SK-N-SH (cell line): ENCODE measurements around the gene PRAME. TPM values are rescaled to one million over a fixed set of nuclear protein-coding genes. Genes with fewer than 3 reads are reported as not detected.

Experiments
- CTCF ChIA-PET: fragments of 300-600, 350-600 bp; formaldehyde crosslinking; extraction: SDS; loops from one replicate; lab custom pipeline; 2021; lab: Yijun Ruan, JAX
- POLR2A ChIA-PET: fragments of 350-600 bp; sonication (Branson Sonifier 250); formaldehyde crosslinking; extraction: SDS; loops from one replicate; lab custom pipeline; 2020; ENCODE audit warnings: antibody characterized with exemption, inconsistent platforms; lab: Yijun Ruan, JAX
- DNase-seq: peaks from one replicate; pipeline ENCODE4 v3.0.0; 2012
- H2AFZ ChIP-seq: fragments of 200-600 bp; sonication (generic); 2 replicates; pipeline ENCODE4 v1.8.1; 2016; ENCODE audit warnings: antibody characterized with exemption, mild to moderate bottlenecking, low read depth
- H3F3A ChIP-seq: fragments of 200-600 bp; sonication (generic); replicated peaks from 2 replicates; pipeline ENCODE3; 2016; ENCODE audit warnings: antibody characterized with exemption, mild to moderate bottlenecking; ENCODE audit not compliant: insufficient read depth
- H3K27ac ChIP-seq, 2 experiments: fragments of 200-500 bp in 1 of 2; fragments of 200-600 bp in 1 of 2; sonication (Bioruptor generic) in 1 of 2; sonication (generic), shearing (Covaris generic) in 1 of 2; 2 replicates each; pipeline versions ENCODE4 v1.5.1 to v1.6.1; 2014 to 2016; ENCODE audit warnings: low read depth in 2 of 2, inconsistent platforms in 1 of 2, low read length in 1 of 2, mild to moderate bottlenecking in 1 of 2, mixed read lengths in 1 of 2
- H3K27me3 ChIP-seq: fragments of 200-600 bp; sonication (generic), shearing (Covaris generic); 2 replicates; pipeline ENCODE4 v1.6.1; 2016; ENCODE audit warnings: mixed run types; ENCODE audit not compliant: insufficient read depth
- H3K36me3 ChIP-seq, 2 experiments: fragments of 200-500 bp in 1 of 2; fragments of 200-600 bp in 1 of 2; sonication (Bioruptor generic) in 1 of 2; sonication (generic) in 1 of 2; replicated peaks in 1 of 2; 2 replicates each; pipeline versions ENCODE3 to v1.5.1; 2014 to 2016; ENCODE audit warnings: low read length in 1 of 2, mild to moderate bottlenecking in 1 of 2; ENCODE audit not compliant: insufficient read depth in 2 of 2, control insufficient read depth in 1 of 2
- H3K4me1 ChIP-seq, 2 experiments: fragments of 200-500 bp in 1 of 2; fragments of 200-600 bp in 1 of 2; sonication (Bioruptor generic) in 1 of 2; sonication (generic), shearing (Covaris generic) in 1 of 2; 2 replicates each; pipeline versions ENCODE4 v1.5.1 to v1.6.1; 2014 to 2016; ENCODE audit warnings: low read depth in 1 of 2, low read length in 1 of 2, mixed run types in 1 of 2; ENCODE audit not compliant: insufficient read depth in 2 of 2, control insufficient read depth in 1 of 2
- H3K4me2 ChIP-seq: fragments of 200-600 bp; sonication (generic), shearing (Covaris generic); 2 replicates; pipeline ENCODE4 v1.6.1; 2017; ENCODE audit warnings: mixed run types
- H3K4me3 ChIP-seq, 2 experiments: fragments of 200-500 bp in 1 of 2; fragments of 200-600 bp in 1 of 2; sonication (Bioruptor generic) in 1 of 2; sonication (generic), shearing (Covaris generic) in 1 of 2; 2 replicates each; pipeline versions ENCODE4 v1.5.1 to v1.8.1; 2014 to 2016; ENCODE audit warnings: low read depth in 2 of 2, inconsistent platforms in 1 of 2, low read length in 1 of 2, mild to moderate bottlenecking in 1 of 2, mixed read lengths in 1 of 2, moderate library complexity in 1 of 2
- H3K79me2 ChIP-seq: fragments of 200-600 bp; sonication (generic); 2 replicates; pipeline ENCODE4 v1.8.1; 2017; ENCODE audit warnings: mild to moderate bottlenecking; ENCODE audit not compliant: insufficient read depth
- H3K9ac ChIP-seq: fragments of 200-600 bp; sonication (generic); 2 replicates; pipeline ENCODE4 v1.6.1; 2017; ENCODE audit warnings: mixed run types
- H3K9me2 ChIP-seq: fragments of 200-600 bp; sonication (generic); 2 replicates; pipeline ENCODE4 v1.6.1; 2017; ENCODE audit warnings: mixed run types
- H3K9me3 ChIP-seq: fragments of 200-600 bp; sonication (generic); 2 replicates; pipeline ENCODE4 v1.6.1; 2017; ENCODE audit warnings: mixed run types, mild to moderate bottlenecking, moderate library complexity
- H4K20me1 ChIP-seq: fragments of 200-600 bp; sonication (generic); 2 replicates; pipeline ENCODE4 v1.6.1; 2017; ENCODE audit warnings: mild to moderate bottlenecking, mixed run types; ENCODE audit not compliant: insufficient read depth
- CHD2 ChIP-seq: fragments of 150-350 bp; IDR thresholded peaks from 2 replicates; pipeline ENCODE4 v1.6.1; 2018; ENCODE audit warnings: low read length; ENCODE audit not compliant: partially characterized antibody
- FOSL2 ChIP-seq: IDR thresholded peaks from 2 replicates; pipeline ENCODE4 v1.4.0; 2012; ENCODE audit warnings: low read depth, mild to moderate bottlenecking, moderate library complexity, borderline replicate concordance
- FOXJ3 ChIP-seq: sonication (generic); formaldehyde crosslinking; IDR thresholded peaks from 2 replicates; pipeline ENCODE4 v1.5.1; 2020; ENCODE audit warnings: mild to moderate bottlenecking, missing genetic modification reagents
- GABPA ChIP-seq: IDR thresholded peaks from 2 replicates; pipeline ENCODE4 v1.4.0; 2012; ENCODE audit warnings: low read depth, mild to moderate bottlenecking
- GATA2 ChIP-seq: sonication (generic); formaldehyde crosslinking; IDR thresholded peaks from 2 replicates; pipeline ENCODE4 v1.5.0; 2020; ENCODE audit warnings: mild to moderate bottlenecking, missing genetic modification reagents
- IRF3 ChIP-seq: fragments of 150-350 bp; IDR thresholded peaks from 2 replicates; pipeline ENCODE4 v1.6.1; 2016; ENCODE audit warnings: mild to moderate bottlenecking, low read depth, low read length
- JUND ChIP-seq: IDR thresholded peaks from 2 replicates; pipeline ENCODE4 v1.4.0; 2012
- MEF2A ChIP-seq: IDR thresholded peaks from 2 replicates; pipeline ENCODE4 v1.4.0; 2012; ENCODE audit warnings: low read depth, borderline replicate concordance
- MXI1 ChIP-seq: IDR thresholded peaks from 2 replicates; pipeline ENCODE4 v1.6.1; 2012; ENCODE audit warnings: mild to moderate bottlenecking, low read depth, low read length, improper control_type of control experiment
- NFIC ChIP-seq: IDR thresholded peaks from 2 replicates; pipeline ENCODE4 v1.4.0; 2012; ENCODE audit warnings: borderline replicate concordance
- NRF1 ChIP-seq: IDR thresholded peaks from 2 replicates; pipeline ENCODE4 v1.6.1; 2012; ENCODE audit warnings: low read depth, mild to moderate bottlenecking, low read length
- POLR2AphosphoS5 ChIP-seq: IDR thresholded peaks from 2 replicates; pipeline ENCODE4 v1.6.1; 2012; ENCODE audit warnings: low read depth, low read length
- RAD21 ChIP-seq: IDR thresholded peaks from 2 replicates; pipeline ENCODE4 v1.6.1; 2012; ENCODE audit warnings: mild to moderate bottlenecking, low read length
- RCOR1 ChIP-seq: fragments of 150-350 bp; IDR thresholded peaks from 2 replicates; pipeline ENCODE4 v1.6.1; 2017; ENCODE audit warnings: antibody characterized with exemption, low read length
- RFX5 ChIP-seq: IDR thresholded peaks from 2 replicates; pipeline ENCODE4 v1.6.1; 2012; ENCODE audit warnings: mild to moderate bottlenecking, improper control_type of control experiment, low read length
- RXRA ChIP-seq: IDR thresholded peaks from 2 replicates; pipeline ENCODE4 v1.4.0; 2012; ENCODE audit warnings: low read depth, mild to moderate bottlenecking, borderline replicate concordance
- SIN3A ChIP-seq: IDR thresholded peaks from 2 replicates; pipeline ENCODE4 v1.6.1; 2012; ENCODE audit warnings: low read depth, mild to moderate bottlenecking, low read length, moderate library complexity, borderline replicate concordance
- SMC3 ChIP-seq: IDR thresholded peaks from 2 replicates; pipeline ENCODE4 v1.6.1; 2012; ENCODE audit warnings: low read depth, low read length, improper control_type of control experiment
- TAF1 ChIP-seq: IDR thresholded peaks from 2 replicates; pipeline ENCODE4 v1.6.1; 2012; ENCODE audit warnings: low read depth, mild to moderate bottlenecking, low read length, moderate library complexity, borderline replicate concordance
- TCF12 ChIP-seq: IDR thresholded peaks from 2 replicates; pipeline ENCODE4 v1.4.0; 2012
- TEAD4 ChIP-seq: IDR thresholded peaks from 2 replicates; pipeline ENCODE4 v1.4.0; 2012; ENCODE audit warnings: mild to moderate bottlenecking, borderline replicate concordance; ENCODE audit not compliant: insufficient read depth
- USF2 ChIP-seq: fragments of 150-350 bp; IDR thresholded peaks from 2 replicates; pipeline ENCODE4 v1.6.1; 2017; ENCODE audit warnings: antibody characterized with exemption, low read length, low read depth, borderline replicate concordance
- ZBTB33 ChIP-seq: IDR thresholded peaks from 2 replicates; pipeline ENCODE4 v1.4.0; 2012; ENCODE audit warnings: low read depth, borderline replicate concordance
- WGBS: methylation state at CpG from one replicate; pipeline ENCODE4 v1.1.6; 2017; ENCODE audit warnings: low lambda C conversion rate; 5-methylcytosine and 5-hydroxymethylcytosine counted together
- polyA plus RNA-seq, 3 experiments: library from polyadenylated mRNA; depleted of rRNA; stranded (reverse); fragments of >200 nt; gene quantifications; 2 replicates each; pipeline ENCODE4 v1.2.3, GENCODE V29; 2012
- TF ChIP-seq, protein P1 (sequence below): IDR thresholded peaks from 2 replicates; pipeline ENCODE4 v1.6.1; 2012; ENCODE audit warnings: mild to moderate bottlenecking, low read depth, low read length, moderate library complexity
- TF ChIP-seq, protein P2 (sequence below): IDR thresholded peaks from 2 replicates; pipeline ENCODE4; 2012

Gene PRAME
- polyA plus RNA-seq, 1 of the 3 experiments (the other 2 are of a cell fraction) = 193 TPM

DNA sequence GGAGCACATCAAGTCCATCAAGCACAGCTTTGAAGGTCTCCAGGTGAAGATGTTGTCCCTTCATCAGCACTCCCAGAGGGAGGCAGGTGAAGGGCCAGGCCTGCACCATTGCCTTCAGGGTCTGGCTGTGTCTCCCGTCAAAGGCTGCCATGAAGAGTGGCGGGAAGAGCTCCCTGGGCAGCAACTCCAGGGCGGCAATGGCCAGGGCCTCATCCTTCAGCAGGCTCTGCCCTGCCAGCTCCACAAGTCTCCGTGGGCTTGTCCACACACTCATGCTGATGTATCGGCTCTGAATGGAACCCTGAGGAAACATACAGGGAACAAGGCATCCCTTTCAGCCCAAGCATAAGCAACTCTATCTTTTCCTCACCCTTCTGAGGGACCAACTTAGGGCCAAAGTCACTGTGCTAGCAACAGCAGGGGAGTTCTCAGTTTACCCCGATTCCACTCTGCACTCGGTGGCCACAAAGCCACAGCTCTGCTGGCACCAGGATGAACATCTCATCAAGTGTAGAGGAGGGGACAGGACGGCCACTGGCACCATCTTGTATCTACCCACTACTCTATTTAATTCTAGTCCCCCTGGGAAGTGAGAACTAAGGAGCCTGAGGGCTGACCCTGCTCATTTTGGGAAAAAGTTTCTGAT lies 8.2 kb downstream of the PRAME start (continued):
- no peak for TF ChIP-seq USF2
- no peak for TF ChIP-seq TEAD4
- TF ChIP-seq FOXJ3 (CRISPR knock-in tag) = no peak
- TF ChIP-seq POLR2AphosphoS5 = no peak
- no peak for TF ChIP-seq RAD21
- TF ChIP-seq TCF12 = no peak
- TF ChIP-seq, protein P1, sequence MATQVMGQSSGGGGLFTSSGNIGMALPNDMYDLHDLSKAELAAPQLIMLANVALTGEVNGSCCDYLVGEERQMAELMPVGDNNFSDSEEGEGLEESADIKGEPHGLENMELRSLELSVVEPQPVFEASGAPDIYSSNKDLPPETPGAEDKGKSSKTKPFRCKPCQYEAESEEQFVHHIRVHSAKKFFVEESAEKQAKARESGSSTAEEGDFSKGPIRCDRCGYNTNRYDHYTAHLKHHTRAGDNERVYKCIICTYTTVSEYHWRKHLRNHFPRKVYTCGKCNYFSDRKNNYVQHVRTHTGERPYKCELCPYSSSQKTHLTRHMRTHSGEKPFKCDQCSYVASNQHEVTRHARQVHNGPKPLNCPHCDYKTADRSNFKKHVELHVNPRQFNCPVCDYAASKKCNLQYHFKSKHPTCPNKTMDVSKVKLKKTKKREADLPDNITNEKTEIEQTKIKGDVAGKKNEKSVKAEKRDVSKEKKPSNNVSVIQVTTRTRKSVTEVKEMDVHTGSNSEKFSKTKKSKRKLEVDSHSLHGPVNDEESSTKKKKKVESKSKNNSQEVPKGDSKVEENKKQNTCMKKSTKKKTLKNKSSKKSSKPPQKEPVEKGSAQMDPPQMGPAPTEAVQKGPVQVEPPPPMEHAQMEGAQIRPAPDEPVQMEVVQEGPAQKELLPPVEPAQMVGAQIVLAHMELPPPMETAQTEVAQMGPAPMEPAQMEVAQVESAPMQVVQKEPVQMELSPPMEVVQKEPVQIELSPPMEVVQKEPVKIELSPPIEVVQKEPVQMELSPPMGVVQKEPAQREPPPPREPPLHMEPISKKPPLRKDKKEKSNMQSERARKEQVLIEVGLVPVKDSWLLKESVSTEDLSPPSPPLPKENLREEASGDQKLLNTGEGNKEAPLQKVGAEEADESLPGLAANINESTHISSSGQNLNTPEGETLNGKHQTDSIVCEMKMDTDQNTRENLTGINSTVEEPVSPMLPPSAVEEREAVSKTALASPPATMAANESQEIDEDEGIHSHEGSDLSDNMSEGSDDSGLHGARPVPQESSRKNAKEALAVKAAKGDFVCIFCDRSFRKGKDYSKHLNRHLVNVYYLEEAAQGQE = no peak
- no peak for TF ChIP-seq CHD2
- TF ChIP-seq, all 33 proteins: peak for 0

GRCh38 chr22:22548910-22549309 lies 10.2 kb downstream of the PRAME start:
- Histone ChIP-seq H3K9me2 (no peaks in the 10 kb centered on the region), H3K36me3 (peaks cover 63 to 74% of the 10 kb centered on the region in 2 experiments), H3K27me3 (no peaks in the 10 kb centered on the region), H3K4me1 (peaks cover 0 to 26% of the 10 kb centered on the region in 2 experiments; a peak in 2 of 4 replicates), H3K4me3 (no peak overlapping the region), H3K79me2 (peaks cover 36% of the 10 kb centered on the region), H3K9ac (no peak overlapping the region), H4K20me1 (peaks cover 70% of the 10 kb centered on the region), H3K4me2 (no peak overlapping the region), H3K9me3 (no peaks in the 10 kb centered on the region), H2AFZ (no peak overlapping the region), H3K27ac (no peak overlapping the region), H3F3A (peaks cover 29% of the 10 kb centered on the region)
- no CpG with 5 or more reads among the region's 1 CpG for WGBS
- TF ChIP-seq RCOR1 (no peak), SIN3A (no peak), IRF3 (no peak), CHD2 (no peak), TAF1 (no peak), GATA2 (no peak), MEF2A (no peak), JUND (no peak), RFX5 (no peak), NRF1 (no peak), ZBTB33 (no peak), SMC3 (no peak), FOSL2 (no peak), GABPA (no peak), RXRA (no peak), MXI1 (no peak), NFIC (no peak)
- TF ChIP-seq, protein P2, sequence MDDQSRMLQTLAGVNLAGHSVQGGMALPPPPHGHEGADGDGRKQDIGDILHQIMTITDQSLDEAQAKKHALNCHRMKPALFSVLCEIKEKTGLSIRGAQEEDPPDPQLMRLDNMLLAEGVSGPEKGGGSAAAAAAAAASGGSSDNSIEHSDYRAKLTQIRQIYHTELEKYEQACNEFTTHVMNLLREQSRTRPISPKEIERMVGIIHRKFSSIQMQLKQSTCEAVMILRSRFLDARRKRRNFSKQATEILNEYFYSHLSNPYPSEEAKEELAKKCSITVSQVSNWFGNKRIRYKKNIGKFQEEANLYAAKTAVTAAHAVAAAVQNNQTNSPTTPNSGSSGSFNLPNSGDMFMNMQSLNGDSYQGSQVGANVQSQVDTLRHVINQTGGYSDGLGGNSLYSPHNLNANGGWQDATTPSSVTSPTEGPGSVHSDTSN = no peak
- no peak for DNase-seq
- ChIA-PET CTCF (interaction anchor here (1.0 kb wide), 1 partner anchor 40 kb away, joined by 3 read pairs; no protein-coding TSS in a partner anchor), POLR2A (no interaction called here)
